HuH-7.5 (cell line): Measurements from ENCODE around the gene PAK2.
"Not testable (repeated sequence)": the region's sequence is repeated elsewhere in the genome, so short reads cannot be mapped to it uniquely, and the experiment has no call there.

Experiments used
- DNase-seq: peaks from one replicate; pipeline ENCODE4 v3.0.0; 2011; ENCODE audit warnings: low spot score

The PAK2 gene

GRCh38 chr3:196788528-196788927 is 48.9 kb downstream of the PAK2 start:
- no peak for DNase-seq

GRCh38 chr3:196789885-196790359 is 50.3 kb downstream of the PAK2 start:
- no peak for DNase-seq

- no peak for DNase-seq
Observed at GRCh38 chr3:196790636-196791035, 51.0 kb downstream of the PAK2 start.

GRCh38 chr3:196792771-196793170 is 53.1 kb downstream of the PAK2 start:
- no peak for DNase-seq

DNA sequence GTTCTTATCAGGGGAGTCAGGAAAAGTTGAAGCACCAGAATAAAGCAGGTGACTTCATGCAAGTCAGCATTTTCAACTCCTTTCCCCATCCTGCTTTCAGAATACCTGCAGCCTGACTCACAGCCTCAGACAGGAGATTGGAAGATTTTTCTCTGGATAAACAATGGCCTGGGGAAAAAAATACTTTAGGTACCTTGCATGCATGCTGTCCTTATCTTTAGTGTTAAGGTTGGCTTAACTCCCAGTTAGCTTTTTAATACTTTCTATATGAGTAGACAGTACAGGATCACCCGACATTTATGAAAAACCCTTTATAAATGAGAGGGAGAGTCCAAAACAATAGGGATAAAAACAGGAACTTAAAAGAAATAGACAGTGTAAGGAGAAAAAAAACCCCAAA is 53.6 kb downstream of the PAK2 start:
- peak; percentile 52 for DNase-seq

DNA sequence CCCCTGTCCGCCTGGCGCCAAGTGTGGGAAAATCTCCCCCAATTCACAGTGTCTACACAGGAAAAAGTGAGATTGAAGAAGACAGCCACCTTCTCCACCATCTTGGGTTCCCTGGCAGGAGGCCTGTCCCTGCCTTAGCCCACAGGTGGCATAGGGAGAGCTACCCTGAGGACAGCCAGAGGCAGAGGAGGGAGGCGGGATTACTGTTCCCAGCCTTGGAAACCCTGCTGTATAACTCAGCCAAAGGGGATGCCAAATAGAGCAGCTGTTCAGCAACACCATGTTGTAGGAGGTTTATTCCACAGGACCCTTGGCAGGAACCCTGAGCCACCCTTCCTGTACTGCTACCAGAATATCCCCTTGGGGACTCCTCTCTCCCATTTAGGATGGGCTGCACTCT is 54.8 kb downstream of the PAK2 start:
- no peak for DNase-seq

GRCh38 chr3:196796317-196796716 is 56.7 kb downstream of the PAK2 start:
- DNase-seq, result no peak

DNA sequence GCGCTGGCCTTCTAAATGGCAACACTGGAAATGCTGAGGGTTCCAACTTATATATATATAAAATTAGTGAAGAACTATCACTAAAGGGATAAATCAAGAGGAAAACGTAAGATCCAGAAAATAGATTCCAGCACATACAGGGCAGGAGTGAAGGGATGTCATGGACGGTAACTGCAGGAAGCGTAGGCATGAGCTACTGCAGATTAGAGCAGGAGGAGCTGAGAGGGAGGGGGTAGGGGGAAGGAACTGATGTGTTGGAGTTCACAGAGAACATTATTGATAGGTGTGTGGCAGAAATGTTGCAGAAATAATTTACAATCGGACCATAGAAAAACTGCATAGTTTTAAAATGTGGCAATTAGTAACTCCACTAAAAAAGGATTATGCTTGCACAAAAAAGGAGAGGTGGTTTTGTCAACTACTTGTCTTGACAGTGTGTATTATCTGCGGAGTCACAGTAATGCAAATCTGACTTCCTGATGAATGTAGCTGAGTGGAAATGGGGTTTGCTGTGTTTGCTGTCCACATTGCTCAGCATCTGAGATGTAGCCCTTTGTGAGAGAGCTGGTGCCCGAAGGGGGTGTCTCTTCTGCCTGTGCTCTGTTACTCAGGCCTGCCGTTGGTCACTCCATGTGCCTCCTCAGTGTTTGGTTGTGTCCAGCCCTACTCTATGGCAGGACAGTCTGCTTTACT is 61.2 kb downstream of the PAK2 start:
- no peak for DNase-seq

DNA sequence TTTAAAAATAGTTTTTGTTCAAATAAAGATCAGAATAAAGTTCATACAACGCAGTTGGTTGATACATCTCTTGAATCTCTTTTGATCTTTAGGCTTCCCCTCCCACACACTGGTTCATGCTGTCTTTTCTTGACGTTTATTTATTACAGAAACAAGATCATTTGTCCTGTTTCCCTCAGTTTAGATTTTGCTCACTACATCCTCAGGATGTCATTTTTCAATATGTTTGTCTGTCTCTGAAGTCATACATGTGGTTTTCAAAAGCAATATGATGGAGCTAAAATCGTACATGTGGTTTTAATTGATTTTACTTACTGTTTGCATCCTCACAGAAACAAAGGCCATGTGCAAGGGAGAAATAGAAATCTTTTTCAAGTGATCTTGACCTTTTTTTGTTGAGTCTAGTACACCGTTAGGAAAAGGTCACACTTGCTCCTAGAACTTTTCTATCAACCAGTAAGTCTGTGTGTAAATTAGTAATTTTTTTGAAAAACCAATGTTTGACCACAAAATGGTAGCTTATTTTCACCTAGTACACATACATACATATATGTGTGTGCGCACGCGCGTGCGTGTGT is 64.3 kb downstream of the PAK2 start:
- no peak for DNase-seq

DNA sequence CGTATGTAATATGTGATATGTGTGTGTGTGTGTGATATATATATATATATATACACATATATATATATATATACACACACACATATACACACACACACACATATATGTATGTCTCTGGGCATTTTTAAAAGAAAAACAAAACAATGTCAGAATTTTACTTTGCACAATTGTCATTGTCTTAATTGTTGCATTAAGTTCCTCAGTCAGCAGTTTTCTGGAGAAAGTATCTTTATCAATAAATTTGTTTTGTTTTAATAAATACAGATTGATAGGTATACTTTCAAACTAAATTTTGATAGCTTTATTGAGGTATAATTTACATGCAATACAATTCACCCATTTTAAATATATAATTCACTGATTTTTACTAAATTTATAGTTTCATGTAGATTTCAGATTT is 65.1 kb downstream of the PAK2 start:
- DNase-seq, result no peak

DNA sequence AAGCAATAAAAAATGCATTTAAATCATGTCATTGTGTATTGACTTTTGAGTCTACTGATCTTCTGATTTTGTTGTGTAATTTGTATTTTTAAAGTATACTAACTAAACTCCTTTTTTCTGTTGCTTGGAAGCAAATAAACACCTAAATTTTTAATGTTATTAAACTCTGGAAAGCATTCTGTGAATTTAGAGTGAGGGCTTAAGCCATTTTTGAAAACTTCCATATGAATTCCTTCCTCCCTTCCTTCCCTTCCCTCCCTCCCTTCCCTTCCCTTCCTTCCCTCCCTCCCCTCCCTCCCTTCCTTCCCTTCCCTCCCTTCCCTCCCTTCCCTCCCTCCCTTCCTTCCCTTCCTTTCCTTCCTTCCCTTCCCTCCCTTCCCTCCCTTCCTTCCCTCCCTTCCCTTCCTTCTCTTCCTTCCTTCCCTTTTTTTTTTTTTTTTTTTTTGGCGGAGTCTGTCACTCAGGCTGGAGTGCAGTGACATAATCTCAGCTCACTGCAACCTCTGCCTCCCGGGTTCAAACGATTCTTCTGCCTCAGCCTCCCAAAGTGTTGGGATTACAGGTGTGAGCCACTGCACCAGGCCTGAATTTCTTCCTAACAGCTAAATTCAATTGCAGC is 71.4 kb downstream of the PAK2 start:
- no peak for DNase-seq

DNA sequence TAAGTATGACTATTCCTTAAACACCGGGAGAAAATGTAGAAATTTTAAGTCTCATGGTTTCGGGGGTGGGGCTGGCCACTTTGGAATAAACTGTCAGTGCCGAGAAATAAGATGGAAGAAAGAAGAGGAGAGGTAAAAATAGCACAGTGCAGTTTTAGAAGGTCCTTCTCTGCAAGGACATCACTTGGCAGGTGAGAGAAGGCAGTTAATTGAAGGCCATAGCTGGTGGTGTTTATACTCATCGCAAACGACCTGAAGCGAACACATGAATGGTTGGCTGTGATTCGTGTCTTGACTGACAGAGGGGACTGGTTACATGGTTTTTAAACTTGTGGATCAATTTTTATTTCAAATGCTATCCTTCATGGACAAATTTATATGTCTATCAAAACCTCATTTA is 73.2 kb downstream of the PAK2 start:
- DNase-seq, result no peak

- DNase-seq, result no peak
Observed at GRCh38 chr3:196813903-196814302, 74.2 kb downstream of the PAK2 start.

- DNase-seq, result no peak
Observed at GRCh38 chr3:196821806-196822355, 82.2 kb downstream of the PAK2 start.

DNA sequence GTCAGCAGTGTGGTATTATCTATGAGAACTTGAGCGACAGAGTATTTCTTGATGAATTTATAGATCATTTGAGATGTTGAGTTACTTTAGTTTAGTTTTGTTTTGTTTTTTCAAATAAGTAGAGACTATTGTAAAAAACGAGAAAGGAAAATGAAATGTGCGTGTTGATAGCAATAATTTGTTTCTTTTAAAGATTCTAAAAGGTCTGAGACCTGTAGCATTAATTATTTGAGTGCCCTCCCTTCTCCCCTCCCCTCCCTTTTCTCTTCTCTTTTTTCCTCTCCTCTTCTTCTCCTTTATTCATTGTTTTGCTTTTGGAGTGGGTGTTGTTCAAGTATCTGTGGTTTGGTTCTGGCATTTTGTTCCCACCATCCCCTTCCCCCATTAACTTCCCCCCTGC is 90.0 kb downstream of the PAK2 start:
- not testable (repeated sequence) for DNase-seq

GRCh38 chr3:196835086-196835485 is 95.4 kb downstream of the PAK2 start:
- DNase-seq, result peak; percentile 16

GRCh38 chr3:196836626-196837025 is 97.0 kb downstream of the PAK2 start:
- DNase-seq, result not testable (repeated sequence)

- peak; percentile 63 for DNase-seq
Observed at GRCh38 chr3:196837819-196838420, 98.3 kb downstream of the PAK2 start.

DNA sequence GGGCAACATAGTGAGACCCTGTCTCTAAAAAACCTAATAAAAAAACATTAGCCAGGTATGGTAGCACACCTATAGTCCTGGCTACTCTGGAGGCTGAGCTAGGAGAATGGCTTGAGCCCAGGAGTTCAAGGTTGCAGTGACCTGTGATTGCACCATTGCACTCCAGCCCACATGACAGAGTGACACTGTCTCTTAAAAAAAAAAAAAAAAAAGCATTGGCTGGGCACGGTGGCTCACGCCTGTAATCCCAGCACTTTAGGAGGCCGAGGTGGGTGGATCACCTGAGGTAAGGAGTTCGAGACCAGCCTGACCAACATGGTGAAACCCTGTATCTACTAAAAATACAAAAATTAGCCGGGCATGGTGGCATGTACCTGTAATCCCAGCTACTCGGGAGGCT is 99.7 kb downstream of the PAK2 start:
- DNase-seq, result not testable (repeated sequence)

DNA sequence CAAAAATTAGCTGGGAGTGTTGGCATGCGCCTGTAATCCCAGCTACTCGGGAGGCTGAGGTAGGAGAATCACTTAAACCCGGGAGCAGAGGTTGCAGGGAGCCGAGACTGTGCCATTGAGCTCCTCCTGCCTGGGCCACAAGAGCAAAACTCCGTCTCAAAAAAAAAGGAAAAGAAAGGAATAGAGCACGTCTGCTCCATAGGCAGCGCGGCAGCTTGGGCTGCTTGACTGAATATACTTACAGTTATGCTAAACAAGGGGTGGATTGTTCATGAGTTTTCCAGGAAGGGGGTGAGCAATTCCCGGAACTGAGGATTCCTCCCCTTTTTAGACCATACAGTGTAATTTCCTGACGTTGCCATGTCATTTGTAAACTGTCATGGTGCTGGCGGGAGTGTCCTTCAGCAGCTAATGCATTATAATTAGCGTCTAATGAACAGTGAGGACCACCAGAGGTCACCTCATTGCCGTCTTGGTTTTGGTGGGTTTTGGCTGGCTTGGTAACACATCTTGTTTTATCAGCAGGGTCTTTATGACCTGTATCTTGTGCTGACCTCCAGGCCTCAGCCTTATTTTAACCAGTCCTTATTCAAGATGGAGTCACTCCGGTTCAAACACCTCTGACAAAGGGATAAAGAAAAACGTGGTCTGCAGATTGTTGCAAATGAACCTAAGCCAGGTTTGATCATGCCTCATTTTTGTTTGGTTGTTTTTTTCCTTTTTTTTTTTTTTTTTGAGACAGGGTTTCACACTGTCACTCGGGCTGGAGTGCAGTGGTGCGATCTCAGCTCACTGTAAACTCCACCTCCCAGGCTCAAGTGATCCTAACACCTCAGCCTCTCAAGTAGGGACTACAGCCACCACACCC is 103.1 kb downstream of the PAK2 start:
- DNase-seq, result no peak

GRCh38 chr3:196843435-196844110 is 103.9 kb downstream of the PAK2 start:
- no peak for DNase-seq
